ENCODE results near the gene EPB41.

DNA sequence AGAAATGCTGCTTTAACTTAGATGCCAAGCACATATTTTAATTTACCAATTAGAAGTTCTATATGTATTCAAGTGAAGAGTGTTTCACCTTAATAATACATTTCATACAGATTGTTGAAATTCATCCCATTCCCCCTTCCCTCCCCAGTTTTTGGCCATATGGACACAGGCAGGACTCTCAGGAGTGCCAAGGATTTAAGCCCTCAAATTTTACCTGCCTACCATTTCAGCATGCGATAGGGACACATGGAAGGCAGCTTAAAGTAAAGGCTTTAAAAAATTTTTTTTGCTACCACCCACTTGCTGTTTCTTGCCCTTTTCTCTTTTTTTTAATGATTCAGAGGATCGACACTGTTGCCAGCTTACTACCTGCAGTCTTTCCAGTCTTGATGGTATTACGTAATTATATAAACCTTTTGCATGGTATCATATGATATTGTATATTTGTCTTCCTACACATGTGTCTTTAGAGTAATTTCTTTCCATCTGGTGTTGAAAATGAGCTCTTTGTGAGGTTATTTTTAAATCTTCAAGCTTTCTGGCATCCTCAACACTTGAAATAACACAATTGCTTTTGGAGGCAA is 7.0 kb downstream of the EPB41 start:
- TF ChIP-seq CTCF (conservative IDR thresholded peaks at IDR 0.05 in 1 of 2, IDR thresholded peaks at IDR 0.05 in 1 of 2; ENCODE audit: extremely low read depth in 1 of 2, insufficient read depth in 1 of 2, low read depth in 1 of 2, low read length in 2 of 2) (no peak), EZH2 (IDR thresholded peaks at IDR 0.05; ENCODE audit: borderline replicate concordance, low read length) (no peak)

Measured in mammary epithelial cell (primary cell).